Hepatocyte (in vitro differentiated cells): ENCODE results near the gene NAV1. TPM values are rescaled to one million over a fixed set of nuclear protein-coding genes. Genes with fewer than 3 reads are reported as not detected.

ENCODE experiments used
- DNase-seq: peaks from one replicate; pipeline ENCODE4 v3.0.0-alpha.2; 2016; ENCODE audit warnings: low spot score
- H2AFZ ChIP-seq: fragments of 200-600 bp; sonication (generic); 2 replicates; pipeline ENCODE4 v1.6.0; 2016; ENCODE audit warnings: antibody characterized with exemption, mild to moderate bottlenecking
- H3K27ac ChIP-seq: fragments of 200-600 bp; sonication (generic); 2 replicates; pipeline ENCODE4 v1.5.1; 2016; ENCODE audit warnings: mild to moderate bottlenecking
- H3K27me3 ChIP-seq: fragments of 200-600 bp; sonication (generic); 2 replicates; pipeline ENCODE4 v1.6.1; 2016
- H3K36me3 ChIP-seq: fragments of 200-600 bp; sonication (generic); replicated peaks from 2 replicates; pipeline ENCODE4 v1.5.1; 2016; ENCODE audit warnings: low read depth; ENCODE audit not compliant: insufficient read depth
- H3K4me1 ChIP-seq: fragments of 200-600 bp; sonication (generic); 2 replicates; pipeline ENCODE4 v1.5.1; 2016; ENCODE audit warnings: mild to moderate bottlenecking, moderate library complexity; ENCODE audit not compliant: insufficient read depth
- H3K4me2 ChIP-seq: fragments of 200-600 bp; sonication (generic); 2 replicates; pipeline ENCODE4 v1.6.0; 2016
- H3K4me3 ChIP-seq: fragments of 200-600 bp; sonication (generic); 2 replicates; pipeline ENCODE4 v1.5.1; 2016; ENCODE audit warnings: mild to moderate bottlenecking
- H3K79me2 ChIP-seq: fragments of 200-600 bp; sonication (generic); 2 replicates; pipeline ENCODE4 v1.6.0; 2017; ENCODE audit warnings: mild to moderate bottlenecking
- H3K9me2 ChIP-seq: fragments of 200-600 bp; sonication (generic); replicated peaks from 2 replicates; pipeline ENCODE4 v1.6.0; 2017; ENCODE audit warnings: mild to moderate bottlenecking; ENCODE audit not compliant: insufficient read depth
- H3K9me3 ChIP-seq: fragments of 200-600 bp; sonication (generic); 2 replicates; pipeline ENCODE4 v1.5.1; 2016; ENCODE audit warnings: low read depth, mild to moderate bottlenecking
- H4K20me1 ChIP-seq: fragments of 200-600 bp; sonication (generic); 2 replicates; pipeline ENCODE4 v1.6.0; 2016; ENCODE audit warnings: mild to moderate bottlenecking; ENCODE audit not compliant: insufficient read depth, poor library complexity, severe bottlenecking
- EZH2 ChIP-seq: fragments of 200-600 bp; sonication (generic); IDR thresholded peaks from 2 replicates; pipeline ENCODE4 v1.6.1; 2016; ENCODE audit warnings: antibody characterized with exemption, mild to moderate bottlenecking, borderline replicate concordance
- EZH2phosphoT487 ChIP-seq: fragments of 200-600 bp; sonication (generic); IDR thresholded peaks from one replicate; pipeline ENCODE4 v1.6.1; 2018; ENCODE audit warnings: antibody characterized with exemption, mild to moderate bottlenecking, low read depth, moderate library complexity; ENCODE audit not compliant: unreplicated experiment, severe bottlenecking
- WGBS: methylation state at CpG from one replicate; pipeline ENCODE4 v1.1.6; 2016; ENCODE audit warnings: low lambda C conversion rate; ENCODE audit errors: missing lambda C conversion rate; 5-methylcytosine and 5-hydroxymethylcytosine counted together
- polyA plus RNA-seq: library from polyadenylated mRNA; unstranded; fragments of >200 nt; fragmentation: Nextera tagmentation; extraction: Ambion mirVana; gene quantifications from 2 replicates; pipeline ENCODE4 v1.2.1, GENCODE V29; 2016
- total RNA-seq: library from RNA; depleted of rRNA; stranded (reverse); fragments of >200 nt; gene quantifications from 2 replicates; pipeline ENCODE4 v1.2.3, GENCODE V29; 2014
- TF ChIP-seq, protein P1 (sequence below): fragments of 200-600 bp; sonication (generic); IDR thresholded peaks from 2 replicates; pipeline ENCODE4 v1.5.1; 2016; ENCODE audit warnings: antibody characterized with exemption, mild to moderate bottlenecking; ENCODE audit not compliant: poor library complexity

NAV1 gene
- total and polyA plus RNA-seq, 2 experiments from 2014 or later = 15.2 to 18.3 TPM

DNA sequence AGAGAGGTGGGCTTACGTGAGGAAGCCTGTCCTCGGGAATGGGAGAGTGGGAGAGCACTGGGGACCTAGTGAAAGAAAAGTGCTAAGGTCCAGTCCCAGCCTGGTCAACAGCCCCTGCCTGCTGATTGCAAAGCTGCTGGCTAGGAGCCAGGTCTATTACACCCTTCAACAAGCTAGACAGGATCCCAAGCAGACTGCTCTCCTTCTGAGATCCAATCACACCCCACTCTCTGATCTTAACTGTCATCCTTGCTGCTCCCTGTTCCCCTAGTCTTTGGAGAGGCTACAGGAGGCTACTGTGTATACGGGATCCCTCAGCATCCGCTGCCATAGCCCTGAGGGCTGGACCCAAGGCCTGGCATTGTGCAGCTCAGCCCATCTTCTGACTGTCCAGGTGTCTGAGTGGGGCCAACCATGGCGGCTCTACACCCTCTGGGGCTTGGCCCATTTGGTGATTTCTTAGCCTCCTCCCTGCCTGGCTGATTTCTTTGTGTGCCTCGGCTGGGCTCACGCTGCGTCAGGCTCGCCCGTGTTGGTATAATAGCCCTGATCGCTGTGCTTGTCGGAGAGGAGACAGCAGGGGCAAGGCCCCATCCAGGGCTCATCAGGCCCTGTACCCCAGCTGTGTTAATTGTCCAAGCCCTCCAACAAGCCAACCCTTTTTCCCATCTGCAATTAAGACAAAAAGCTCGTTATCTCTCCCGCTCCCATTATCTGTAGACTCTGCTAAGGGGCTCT, 43.9 kb downstream of the NAV1 start:
- Histone ChIP-seq H2AFZ (no peak overlapping the region), H3K4me2 (no peak overlapping the region), H3K79me2 (no peaks in the 10 kb centered on the region), H3K36me3 (no peaks in the 10 kb centered on the region), H3K9me3 (no peaks in the 10 kb centered on the region), H3K27ac (peak overlapping the region; percentile 47), H3K27me3 (no peaks in the 10 kb centered on the region), H4K20me1 (no peaks in the 10 kb centered on the region), H3K4me1 (peaks cover 16% of the 10 kb centered on the region), H3K9me2 (no peaks in the 10 kb centered on the region), H3K4me3 (no peak overlapping the region)
- 59% methylated on average over 14 of the region's 14 CpGs for WGBS
- peak; percentile 69 for DNase-seq
- TF ChIP-seq EZH2 = no peak
- TF ChIP-seq, protein P1, sequence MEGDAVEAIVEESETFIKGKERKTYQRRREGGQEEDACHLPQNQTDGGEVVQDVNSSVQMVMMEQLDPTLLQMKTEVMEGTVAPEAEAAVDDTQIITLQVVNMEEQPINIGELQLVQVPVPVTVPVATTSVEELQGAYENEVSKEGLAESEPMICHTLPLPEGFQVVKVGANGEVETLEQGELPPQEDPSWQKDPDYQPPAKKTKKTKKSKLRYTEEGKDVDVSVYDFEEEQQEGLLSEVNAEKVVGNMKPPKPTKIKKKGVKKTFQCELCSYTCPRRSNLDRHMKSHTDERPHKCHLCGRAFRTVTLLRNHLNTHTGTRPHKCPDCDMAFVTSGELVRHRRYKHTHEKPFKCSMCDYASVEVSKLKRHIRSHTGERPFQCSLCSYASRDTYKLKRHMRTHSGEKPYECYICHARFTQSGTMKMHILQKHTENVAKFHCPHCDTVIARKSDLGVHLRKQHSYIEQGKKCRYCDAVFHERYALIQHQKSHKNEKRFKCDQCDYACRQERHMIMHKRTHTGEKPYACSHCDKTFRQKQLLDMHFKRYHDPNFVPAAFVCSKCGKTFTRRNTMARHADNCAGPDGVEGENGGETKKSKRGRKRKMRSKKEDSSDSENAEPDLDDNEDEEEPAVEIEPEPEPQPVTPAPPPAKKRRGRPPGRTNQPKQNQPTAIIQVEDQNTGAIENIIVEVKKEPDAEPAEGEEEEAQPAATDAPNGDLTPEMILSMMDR = no peak
- TF ChIP-seq EZH2phosphoT487 = no peak

DNA sequence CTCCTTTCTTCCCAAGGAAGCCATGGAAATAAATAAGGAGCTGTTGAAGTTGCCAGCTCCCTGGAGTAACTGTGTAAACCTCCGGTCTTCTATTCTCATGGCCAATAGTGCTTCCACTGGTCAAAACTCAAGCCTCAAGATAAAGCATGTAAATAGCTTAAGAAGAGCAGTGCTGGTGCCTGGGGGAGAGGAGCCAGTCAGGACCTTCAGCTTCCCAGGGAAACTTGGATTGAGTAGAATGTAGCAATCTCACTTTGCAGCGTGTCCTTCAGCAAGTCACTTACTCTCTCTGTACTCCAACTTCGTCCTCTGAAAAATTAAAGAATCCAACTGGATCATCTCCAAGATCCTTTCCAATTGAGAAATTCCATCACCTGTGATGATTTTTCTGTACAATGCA, 44.7 kb downstream of the NAV1 start:
- H4K20me1 ChIP-seq = no peaks in the 10 kb centered on the region
- H3K4me1 ChIP-seq = peaks cover 16% of the 10 kb centered on the region
- no peaks in the 10 kb centered on the region for H3K79me2 ChIP-seq
- H3K27me3 ChIP-seq = no peaks in the 10 kb centered on the region
- DNase-seq = no peak
- no peaks in the 10 kb centered on the region for H3K9me2 ChIP-seq
- no peaks in the 10 kb centered on the region for H3K36me3 ChIP-seq
- no peak overlapping the region for H2AFZ ChIP-seq
- no peaks in the 10 kb centered on the region for H3K9me3 ChIP-seq
- H3K4me3 ChIP-seq = no peak overlapping the region
- WGBS = 88% methylated on average over 3 of the region's 3 CpGs
- TF ChIP-seq EZH2 = no peak
- TF ChIP-seq EZH2phosphoT487 = no peak
- TF ChIP-seq, protein P1 = no peak
- H3K4me2 ChIP-seq = no peak overlapping the region
- peak overlapping the region; percentile 15 for H3K27ac ChIP-seq

- TF ChIP-seq EZH2 (no peak), EZH2phosphoT487 (no peak)
- TF ChIP-seq, protein P1 = no peak
- 70% methylated on average over 6 of the region's 6 CpGs for WGBS
- DNase-seq = peak; percentile 63
- Histone ChIP-seq H4K20me1 (no peaks in the 10 kb centered on the region), H3K27me3 (no peaks in the 10 kb centered on the region), H3K79me2 (no peaks in the 10 kb centered on the region), H3K4me1 (peaks cover 16% of the 10 kb centered on the region), H3K9me2 (no peaks in the 10 kb centered on the region), H3K4me2 (no peak overlapping the region), H3K36me3 (no peaks in the 10 kb centered on the region), H3K9me3 (no peaks in the 10 kb centered on the region), H3K27ac (peak overlapping the region; percentile 71), H3K4me3 (no peak overlapping the region), H2AFZ (no peak overlapping the region)
Observed at GRCh38 chr1:201584471-201585092, 45.7 kb downstream of the NAV1 start.
